Panc1 (cell line): ENCODE measurements around the gene ADAMTS6. TPM values are rescaled to one million over a fixed set of nuclear protein-coding genes. Genes with fewer than 3 reads are reported as not detected.

Experiments
- ATAC-seq: fragments of 200-7000 bp; cut with Tn5 transposase; 2 replicates; pipeline ENCODE4 v1.9.1; 2020; ENCODE audit warnings: mild to moderate bottlenecking, moderate library complexity
- BruUV-seq: library from RNA; stranded (reverse); fragments of 400-500 nt; replicated peaks from 2 replicates; lab custom pipeline; 2021; lab: Mats Ljungman, UMichigan
- CTCF ChIA-PET: fragments of 300-600 bp; sonication (Branson Sonifier 250); formaldehyde crosslinking; loops from one replicate; lab custom pipeline; 2022; ENCODE audit warnings: antibody characterized with exemption; lab: Charles Lee
- POLR2A ChIA-PET: fragments of 300-600 bp; sonication (Branson Sonifier 250); formaldehyde crosslinking; loops from one replicate; lab custom pipeline; 2022; ENCODE audit warnings: antibody characterized with exemption; lab: Charles Lee
- DNase-seq: peaks from one replicate; pipeline ENCODE4 v3.0.0-alpha.2; 2010; ENCODE audit warnings: low read depth, low spot score
- H3K27ac ChIP-seq: 2 replicates; pipeline ENCODE4 v1.5.1; 2011; ENCODE audit warnings: mild to moderate bottlenecking, low read length, inconsistent platforms
- H3K27me3 ChIP-seq: fragments of 200-500 bp; sonication (Bioruptor generic); 2 replicates; pipeline ENCODE4 v1.6.0; 2014; ENCODE audit warnings: low read length, inconsistent platforms; ENCODE audit not compliant: control insufficient read depth, insufficient read depth
- H3K36me3 ChIP-seq: fragments of 200-500 bp; sonication (Bioruptor generic); 2 replicates; pipeline ENCODE4 v1.5.1; 2014; ENCODE audit warnings: inconsistent platforms, mild to moderate bottlenecking, low read length, moderate library complexity; ENCODE audit not compliant: control insufficient read depth, insufficient read depth
- H3K4me1 ChIP-seq: 2 replicates; pipeline ENCODE4 v1.5.1; 2011; ENCODE audit warnings: inconsistent platforms, mild to moderate bottlenecking, low read length, moderate library complexity; ENCODE audit not compliant: control insufficient read depth, insufficient read depth
- H3K4me3 ChIP-seq, 2 experiments: 2 replicates each; pipeline ENCODE4 v1.5.1; 2011 to 2012; ENCODE audit warnings: low read depth in 2 of 2, low read length in 2 of 2, mild to moderate bottlenecking in 2 of 2, inconsistent platforms in 1 of 2, moderate library complexity in 1 of 2
- H3K9me3 ChIP-seq: fragments of 200-500 bp; sonication (Bioruptor generic); 2 replicates; pipeline ENCODE4 v1.5.1; 2014; ENCODE audit warnings: low read depth, mild to moderate bottlenecking, inconsistent platforms, low read length, moderate library complexity; ENCODE audit not compliant: control insufficient read depth, insufficient read depth
- POLR2AphosphoS5 ChIP-seq: IDR thresholded peaks from 2 replicates; pipeline ENCODE4 v1.6.1; 2012; ENCODE audit warnings: mild to moderate bottlenecking, low read depth, low read length, moderate library complexity
- SIN3A ChIP-seq: IDR thresholded peaks from 2 replicates; pipeline ENCODE4 v1.6.1; 2012; ENCODE audit warnings: low read depth, mild to moderate bottlenecking, low read length, moderate library complexity, borderline replicate concordance; ENCODE audit not compliant: insufficient read depth
- TCF7L2 ChIP-seq: IDR thresholded peaks from 2 replicates; pipeline ENCODE4 v1.6.1; 2011; ENCODE audit warnings: mild to moderate bottlenecking, low read depth, low read length, inconsistent platforms
- in situ Hi-C: cut with HindIII; loops from 2 replicates; pipeline ENCODE4 v1.10.0; 2016; ENCODE audit warnings: low sequenced_read_pairs, low pct_unique_long_range_greater_than_20kb
- intact Hi-C: fragments of 100-400 bp; cut with micrococcal nuclease; formaldehyde crosslinking; loops from one replicate; pipeline ENCODE4 v1.10.0; 2022; ENCODE audit not compliant: unreplicated experiment
- total RNA-seq: library from RNA; stranded (reverse); gene quantifications from one replicate; pipeline ENCODE4 v1.2.1, GENCODE V29; 2021; ENCODE audit not compliant: unreplicated experiment
- TF ChIP-seq, protein P1 (sequence below), 2 experiments: IDR thresholded peaks; 2 replicates each; pipeline ENCODE4 v1.6.1; 2011 to 2012; ENCODE audit warnings: low read depth in 2 of 2, control low read depth in 1 of 2, low read length in 1 of 2, mild to moderate bottlenecking in 1 of 2, moderate library complexity in 1 of 2; ENCODE audit not compliant: insufficient read depth in 1 of 2
- TF ChIP-seq, protein P2 (sequence below): fragments of 450-650 bp; IDR thresholded peaks from 2 replicates; pipeline ENCODE4 v1.5.1; 2017; ENCODE audit warnings: mild to moderate bottlenecking

Gene ADAMTS6
- total RNA-seq, 1 experiment from 2014 or later = 0.64 TPM

DNA sequence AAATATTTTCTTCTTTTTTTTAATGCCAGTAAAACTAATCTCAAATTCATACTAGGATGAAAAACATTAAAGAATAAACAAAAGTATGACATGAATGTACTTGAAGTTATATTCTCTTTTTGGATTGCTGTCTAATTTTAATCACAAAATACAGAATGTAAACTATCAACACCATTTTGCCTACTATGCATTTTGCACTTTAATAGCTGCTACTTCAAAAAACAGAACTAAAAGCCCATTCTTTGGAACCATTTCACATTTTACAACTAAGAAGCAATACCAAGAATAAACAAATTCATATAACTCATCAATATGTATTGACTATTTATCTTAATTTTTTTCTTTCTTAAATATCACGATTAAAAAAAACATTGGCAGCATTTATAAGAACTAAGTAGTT lies 58.1 kb downstream of the ADAMTS6 start:
- Histone ChIP-seq H3K4me1 (no peaks in the 10 kb centered on the region), H3K27me3 (no peaks in the 10 kb centered on the region), H3K36me3 (no peaks in the 10 kb centered on the region), H3K4me3 (no peak overlapping the region), H3K27ac (no peak overlapping the region), H3K9me3 (no peaks in the 10 kb centered on the region)
- no TSS peak for BruUV-seq
- ATAC-seq = no peak
- CTCF ChIA-PET = no interaction called here
- intact Hi-C loops = no loop called here
- in situ Hi-C loops = no loop called here
- TF ChIP-seq, protein P1, sequence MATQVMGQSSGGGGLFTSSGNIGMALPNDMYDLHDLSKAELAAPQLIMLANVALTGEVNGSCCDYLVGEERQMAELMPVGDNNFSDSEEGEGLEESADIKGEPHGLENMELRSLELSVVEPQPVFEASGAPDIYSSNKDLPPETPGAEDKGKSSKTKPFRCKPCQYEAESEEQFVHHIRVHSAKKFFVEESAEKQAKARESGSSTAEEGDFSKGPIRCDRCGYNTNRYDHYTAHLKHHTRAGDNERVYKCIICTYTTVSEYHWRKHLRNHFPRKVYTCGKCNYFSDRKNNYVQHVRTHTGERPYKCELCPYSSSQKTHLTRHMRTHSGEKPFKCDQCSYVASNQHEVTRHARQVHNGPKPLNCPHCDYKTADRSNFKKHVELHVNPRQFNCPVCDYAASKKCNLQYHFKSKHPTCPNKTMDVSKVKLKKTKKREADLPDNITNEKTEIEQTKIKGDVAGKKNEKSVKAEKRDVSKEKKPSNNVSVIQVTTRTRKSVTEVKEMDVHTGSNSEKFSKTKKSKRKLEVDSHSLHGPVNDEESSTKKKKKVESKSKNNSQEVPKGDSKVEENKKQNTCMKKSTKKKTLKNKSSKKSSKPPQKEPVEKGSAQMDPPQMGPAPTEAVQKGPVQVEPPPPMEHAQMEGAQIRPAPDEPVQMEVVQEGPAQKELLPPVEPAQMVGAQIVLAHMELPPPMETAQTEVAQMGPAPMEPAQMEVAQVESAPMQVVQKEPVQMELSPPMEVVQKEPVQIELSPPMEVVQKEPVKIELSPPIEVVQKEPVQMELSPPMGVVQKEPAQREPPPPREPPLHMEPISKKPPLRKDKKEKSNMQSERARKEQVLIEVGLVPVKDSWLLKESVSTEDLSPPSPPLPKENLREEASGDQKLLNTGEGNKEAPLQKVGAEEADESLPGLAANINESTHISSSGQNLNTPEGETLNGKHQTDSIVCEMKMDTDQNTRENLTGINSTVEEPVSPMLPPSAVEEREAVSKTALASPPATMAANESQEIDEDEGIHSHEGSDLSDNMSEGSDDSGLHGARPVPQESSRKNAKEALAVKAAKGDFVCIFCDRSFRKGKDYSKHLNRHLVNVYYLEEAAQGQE (IDR thresholded peaks at IDR 0.05; ENCODE audit: insufficient read depth in 1 of 2, low read depth in 2 of 2, low read length in 1 of 2) = no peak
- TF ChIP-seq POLR2AphosphoS5 (no peak), TCF7L2 (no peak), SIN3A (no peak)
- TF ChIP-seq, protein P2, sequence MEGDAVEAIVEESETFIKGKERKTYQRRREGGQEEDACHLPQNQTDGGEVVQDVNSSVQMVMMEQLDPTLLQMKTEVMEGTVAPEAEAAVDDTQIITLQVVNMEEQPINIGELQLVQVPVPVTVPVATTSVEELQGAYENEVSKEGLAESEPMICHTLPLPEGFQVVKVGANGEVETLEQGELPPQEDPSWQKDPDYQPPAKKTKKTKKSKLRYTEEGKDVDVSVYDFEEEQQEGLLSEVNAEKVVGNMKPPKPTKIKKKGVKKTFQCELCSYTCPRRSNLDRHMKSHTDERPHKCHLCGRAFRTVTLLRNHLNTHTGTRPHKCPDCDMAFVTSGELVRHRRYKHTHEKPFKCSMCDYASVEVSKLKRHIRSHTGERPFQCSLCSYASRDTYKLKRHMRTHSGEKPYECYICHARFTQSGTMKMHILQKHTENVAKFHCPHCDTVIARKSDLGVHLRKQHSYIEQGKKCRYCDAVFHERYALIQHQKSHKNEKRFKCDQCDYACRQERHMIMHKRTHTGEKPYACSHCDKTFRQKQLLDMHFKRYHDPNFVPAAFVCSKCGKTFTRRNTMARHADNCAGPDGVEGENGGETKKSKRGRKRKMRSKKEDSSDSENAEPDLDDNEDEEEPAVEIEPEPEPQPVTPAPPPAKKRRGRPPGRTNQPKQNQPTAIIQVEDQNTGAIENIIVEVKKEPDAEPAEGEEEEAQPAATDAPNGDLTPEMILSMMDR = no peak
- no peak for DNase-seq
- POLR2A ChIA-PET = no interaction called here

DNA sequence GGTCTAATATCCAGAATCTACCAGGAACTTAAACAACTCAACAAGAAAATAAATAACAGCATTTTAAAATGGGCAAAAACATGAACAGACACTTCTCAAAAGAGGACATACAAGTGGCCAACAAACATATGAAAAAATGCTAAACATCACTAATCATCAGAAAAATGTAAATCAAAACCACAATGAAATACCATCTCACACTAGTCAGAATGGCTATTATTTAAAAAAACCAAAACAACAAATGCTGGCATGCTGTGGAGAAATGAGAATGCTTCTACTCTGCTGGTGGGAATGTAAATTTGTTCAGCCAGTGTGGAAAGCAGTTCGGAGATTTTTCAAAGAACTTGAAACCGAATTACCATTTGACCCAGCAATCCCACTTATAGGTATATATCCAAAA lies 63.1 kb downstream of the ADAMTS6 start:
- intact Hi-C loops = no loop called here
- H3K27me3 ChIP-seq = no peaks in the 10 kb centered on the region
- ChIA-PET CTCF (no interaction called here), POLR2A (interaction anchor here (0.6 kb wide), 1 partner anchor 33 kb away, joined by 3 read pairs; no protein-coding TSS in a partner anchor)
- H3K4me3 ChIP-seq = no peak overlapping the region
- no peaks in the 10 kb centered on the region for H3K4me1 ChIP-seq
- BruUV-seq = no TSS peak
- DNase-seq = no peak
- H3K9me3 ChIP-seq = no peaks in the 10 kb centered on the region
- TF ChIP-seq SIN3A (no peak), POLR2AphosphoS5 (no peak), TCF7L2 (no peak)
- TF ChIP-seq, protein P2 = no peak
- TF ChIP-seq, protein P1 (IDR thresholded peaks at IDR 0.05; ENCODE audit: insufficient read depth in 1 of 2, low read depth in 2 of 2, low read length in 1 of 2) = no peak
- in situ Hi-C loops = no loop called here
- no peak overlapping the region for H3K27ac ChIP-seq
- no peak for ATAC-seq
- H3K36me3 ChIP-seq = no peaks in the 10 kb centered on the region
